GM18951 (cell line): ENCODE data around the gene HBB.
"Not testable (repeated sequence)": the region's sequence is repeated elsewhere in the genome, so short reads cannot be mapped to it uniquely, and the experiment has no call there.

Experiments used
- POLR2A ChIP-seq: IDR thresholded peaks from 4 replicates; pipeline ENCODE4 v1.6.1; 2011; ENCODE audit warnings: mild to moderate bottlenecking; ENCODE audit not compliant: insufficient read length, insufficient read depth; ENCODE audit errors: extremely low read depth
- in situ Hi-C: fragments of 300-500 bp; cut with MboI; formaldehyde crosslinking; loops from one replicate; pipeline ENCODE4 v1.12.0; 2022; ENCODE audit warnings: low sequenced_read_pairs, mixed read lengths, inconsistent platforms; ENCODE audit not compliant: unreplicated experiment

The HBB gene

GRCh38 chr11:5252919-5253265 lies 26.0 kb upstream of the HBB start:
- in situ Hi-C loops, result no loop called here
- TF ChIP-seq POLR2A, result no peak

- in situ Hi-C loops, result no loop called here
- TF ChIP-seq POLR2A, result no peak
Measured at GRCh38 chr11:5252192-5252918, 25.5 kb upstream of the HBB start.

- no peak for TF ChIP-seq POLR2A
- in situ Hi-C loops, result no loop called here
Measured at GRCh38 chr11:5251746-5252145, 24.9 kb upstream of the HBB start.

GRCh38 chr11:5250543-5251204 lies 23.8 kb upstream of the HBB start:
- in situ Hi-C loops, result no loop called here
- TF ChIP-seq POLR2A, result no peak

- in situ Hi-C loops, result not testable (repeated sequence)
Measured at GRCh38 chr11:5249807-5250396, 23.0 kb upstream of the HBB start, which contains the start of gene HBG1. Gene HBG1, minus strand, starts transcription at chr11:5249857. Its CDS starts 53 bp downstream, at chr11:5249804.

GRCh38 chr11:5248498-5248897 lies 21.6 kb upstream of the HBB start:
- in situ Hi-C loops, result not testable (repeated sequence)

- TF ChIP-seq POLR2A, result no peak
- in situ Hi-C loops, result no loop called here
Measured at GRCh38 chr11:5247472-5248192, 20.8 kb upstream of the HBB start.

- TF ChIP-seq POLR2A, result no peak
- in situ Hi-C loops, result no loop called here
Measured at GRCh38 chr11:5246772-5247471, 20.1 kb upstream of the HBB start.

GRCh38 chr11:5245155-5245554 lies 18.3 kb upstream of the HBB start:
- no peak for TF ChIP-seq POLR2A
- in situ Hi-C loops, result no loop called here

- in situ Hi-C loops, result no loop called here
- TF ChIP-seq POLR2A, result no peak
Measured at GRCh38 chr11:5243816-5244180, 16.9 kb upstream of the HBB start.

- in situ Hi-C loops, result no loop called here
- no peak for TF ChIP-seq POLR2A
Measured at GRCh38 chr11:5242933-5243815, 16.3 kb upstream of the HBB start.

- no peak for TF ChIP-seq POLR2A
- in situ Hi-C loops, result no loop called here
Measured at GRCh38 chr11:5242208-5242607, 15.3 kb upstream of the HBB start.
